Upper lobe of left lung (tissue), 6 donors: ENCODE measurements around the gene JAK3. TPM values are rescaled to one million over a fixed set of nuclear protein-coding genes. Genes with fewer than 3 reads are reported as not detected.
A peak's percentile ranks its signal among the peaks of the same experiment; 100 is the strongest.
"Not testable (repeated sequence)": the region's sequence is repeated elsewhere in the genome, so short reads cannot be mapped to it uniquely, and the experiment has no call there.

Source experiments
- ATAC-seq, 2 donors: fragments of 200-7000 bp; cut with Tn5 transposase; one replicate each; pipeline ENCODE4 v1.9.1; 2022; ENCODE audit warnings: mild to moderate bottlenecking in 2 of 2, moderate library complexity in 2 of 2; ENCODE audit not compliant: low FRiP score in 2 of 2
- DNase-seq, 2 donors: peaks; one replicate each; pipeline ENCODE4 v3.0.0-alpha.2; 2019 to 2020
- H3K27ac ChIP-seq, 4 donors: fragments of 200-600 bp; sonication (generic); one replicate each; pipeline ENCODE4 v1.5.1; 2016 to 2019
- H3K27me3 ChIP-seq, 4 donors: fragments of 200-600 bp; sonication (generic); one replicate each; pipeline ENCODE4 v1.5.1; 2017 to 2019
- H3K36me3 ChIP-seq, 4 donors: fragments of 200-600 bp; sonication (generic); one replicate each; pipeline ENCODE4 v1.5.1; 2016 to 2019
- H3K4me1 ChIP-seq, 4 donors: fragments of 200-600 bp; sonication (generic); one replicate each; pipeline ENCODE4 v1.5.1; 2018 to 2019
- H3K4me3 ChIP-seq, 4 donors: fragments of 200-600 bp; sonication (generic); one replicate each; pipeline ENCODE4 v1.5.1; 2017 to 2019; ENCODE audit warnings: mild to moderate bottlenecking in 2 of 4, moderate library complexity in 1 of 4
- H3K9me3 ChIP-seq, 4 donors: fragments of 200-600 bp; sonication (generic); one replicate each; pipeline ENCODE4 v1.5.1; 2018 to 2019
- EP300 ChIP-seq, 4 donors: sonication (generic); formaldehyde crosslinking; IDR thresholded peaks; one replicate each; pipeline ENCODE4 v1.5.1; 2017; ENCODE audit warnings: antibody characterized with exemption in 4 of 4, control low read depth in 2 of 4
- POLR2A ChIP-seq, 4 donors: fragments of 450-650 bp; IDR thresholded peaks; one replicate each; pipeline ENCODE4 v1.5.1; 2016 to 2017; ENCODE audit warnings: antibody characterized with exemption in 4 of 4, mild to moderate bottlenecking in 2 of 4
- POLR2AphosphoS5 ChIP-seq, 2 donors: sonication (generic); formaldehyde crosslinking; IDR thresholded peaks; one replicate each; pipeline ENCODE4 v1.5.1; 2017; ENCODE audit warnings: antibody characterized with exemption in 2 of 2
- WGBS, 2 donors: methylation state at CpG; one replicate each; pipeline ENCODE4 v1.1.5; 2017 to 2018; 5-methylcytosine and 5-hydroxymethylcytosine counted together
- total RNA-seq, 6 donors: library from RNA; depleted of rRNA in 4 of 6; stranded (reverse); fragments of >200 nt in 4 of 6; gene quantifications; one replicate each; pipeline versions ENCODE4 v1.1.0 to v1.2.1, GENCODE V29; 2016 to 2021
- TF ChIP-seq, protein P1 (sequence below), 6 experiments: fragments of 450-650 bp in 4 of 6; fragments of 200-600 bp in 2 of 6; sonication (generic) in 2 of 6; IDR thresholded peaks; one replicate each; pipeline ENCODE4 v1.5.1; 2016 to 2019; ENCODE audit warnings: antibody characterized with exemption in 6 of 6
- donor health status: DM: no; HTN: no; CAD: no; lungs with moderate emphysema.
- donor health status: DM: no; HTN: yes; CAD: no; lungs with severe emphysema.

JAK3 gene
- total RNA-seq, 6 donors from 2014 or later: 11.0 to 25.1 (median 12.8) TPM

DNA sequence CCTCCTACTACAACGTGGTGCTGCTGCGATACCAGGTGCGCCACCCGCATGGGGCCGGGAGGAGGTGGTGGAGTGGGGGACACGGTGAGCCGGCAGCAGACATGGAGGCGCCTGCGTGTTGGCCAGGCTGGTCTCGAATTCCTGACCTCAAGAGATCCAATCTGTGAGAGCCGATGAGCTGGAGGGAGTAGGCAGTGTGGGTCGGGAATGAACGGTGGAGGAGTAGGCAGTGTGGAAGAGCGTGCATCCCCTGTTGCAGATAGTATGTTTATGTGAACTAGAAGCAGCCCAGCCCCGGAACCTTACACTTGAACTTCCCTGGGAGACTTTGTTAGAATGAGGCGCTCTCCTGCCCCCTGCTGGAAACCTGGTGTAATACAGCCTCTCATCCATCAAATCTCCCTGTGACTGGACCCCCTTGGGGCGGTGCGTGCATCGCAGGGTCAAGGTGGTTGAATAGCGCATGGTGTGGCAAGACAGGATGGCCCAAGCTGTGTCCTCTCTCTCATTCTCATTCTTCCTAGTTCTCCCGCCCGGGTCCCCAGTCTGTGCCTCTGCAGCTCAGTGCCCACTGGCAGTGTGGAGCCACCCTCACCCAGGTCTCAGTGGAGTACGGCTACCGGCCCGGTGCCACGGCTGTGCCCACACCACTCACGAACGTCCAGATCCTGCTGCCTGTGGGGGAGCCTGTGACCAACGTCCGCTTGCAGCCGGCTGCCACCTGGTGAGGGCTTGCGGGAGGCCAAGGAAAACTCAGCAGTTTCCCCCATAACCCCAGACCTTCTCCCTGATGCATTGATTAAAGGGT, 63.4 kb downstream of the JAK3 start:
- Histone ChIP-seq H3K36me3 (no peaks in the 10 kb centered on the region), H3K27me3 (no peaks in the 10 kb centered on the region), H3K9me3 (no peaks in the 10 kb centered on the region), H3K27ac (no peak overlapping the region), H3K4me3 (no peak overlapping the region), H3K4me1 (peaks cover 0 to 2% (median 0%) of the 10 kb centered on the region in 4 donors)
- DNase-seq (peak; percentile 62 to 76), ATAC-seq (peak; percentile 68 to 69)
- WGBS, 2 donors: 50 to 56% methylated on average over 13 to 32 of the region's 32 CpGs
- TF ChIP-seq EP300 (IDR thresholded peaks at IDR 0.05) (no peak), POLR2A (IDR thresholded peaks at IDR 0.05) (no peak), POLR2AphosphoS5 (IDR thresholded peaks at IDR 0.05) (no peak)
- TF ChIP-seq, protein P1, sequence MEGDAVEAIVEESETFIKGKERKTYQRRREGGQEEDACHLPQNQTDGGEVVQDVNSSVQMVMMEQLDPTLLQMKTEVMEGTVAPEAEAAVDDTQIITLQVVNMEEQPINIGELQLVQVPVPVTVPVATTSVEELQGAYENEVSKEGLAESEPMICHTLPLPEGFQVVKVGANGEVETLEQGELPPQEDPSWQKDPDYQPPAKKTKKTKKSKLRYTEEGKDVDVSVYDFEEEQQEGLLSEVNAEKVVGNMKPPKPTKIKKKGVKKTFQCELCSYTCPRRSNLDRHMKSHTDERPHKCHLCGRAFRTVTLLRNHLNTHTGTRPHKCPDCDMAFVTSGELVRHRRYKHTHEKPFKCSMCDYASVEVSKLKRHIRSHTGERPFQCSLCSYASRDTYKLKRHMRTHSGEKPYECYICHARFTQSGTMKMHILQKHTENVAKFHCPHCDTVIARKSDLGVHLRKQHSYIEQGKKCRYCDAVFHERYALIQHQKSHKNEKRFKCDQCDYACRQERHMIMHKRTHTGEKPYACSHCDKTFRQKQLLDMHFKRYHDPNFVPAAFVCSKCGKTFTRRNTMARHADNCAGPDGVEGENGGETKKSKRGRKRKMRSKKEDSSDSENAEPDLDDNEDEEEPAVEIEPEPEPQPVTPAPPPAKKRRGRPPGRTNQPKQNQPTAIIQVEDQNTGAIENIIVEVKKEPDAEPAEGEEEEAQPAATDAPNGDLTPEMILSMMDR (IDR thresholded peaks at IDR 0.05): peak; percentile 64 to 84 (median 77)

DNA sequence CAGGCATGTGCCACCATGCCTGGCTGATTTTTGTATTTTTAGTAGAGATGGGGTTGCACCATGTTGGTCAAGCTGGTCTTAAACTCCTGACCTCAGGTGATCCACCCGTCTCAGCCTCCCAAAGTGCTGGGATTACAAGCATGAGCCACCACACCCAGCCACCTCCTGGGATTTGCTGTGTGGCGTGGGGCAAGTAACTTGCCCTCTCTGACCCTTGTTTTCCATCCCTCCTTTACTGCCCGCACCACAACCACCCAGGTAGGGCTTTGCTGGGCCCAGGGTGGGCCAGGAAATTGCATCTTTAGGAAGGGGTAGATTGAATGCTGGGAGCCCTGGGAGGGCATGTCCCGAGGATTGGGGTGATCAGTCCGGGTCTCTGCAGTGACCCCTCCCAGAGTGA, 64.1 kb downstream of the JAK3 start:
- H3K27ac ChIP-seq, H3K9me3 ChIP-seq, ATAC-seq, H3K36me3 ChIP-seq, H3K4me1 ChIP-seq, H3K27me3 ChIP-seq, DNase-seq, H3K4me3 ChIP-seq: not testable (repeated sequence)
- 70 to 76% methylated on average over 5 of the region's 5 CpGs for WGBS, 2 donors

DNA sequence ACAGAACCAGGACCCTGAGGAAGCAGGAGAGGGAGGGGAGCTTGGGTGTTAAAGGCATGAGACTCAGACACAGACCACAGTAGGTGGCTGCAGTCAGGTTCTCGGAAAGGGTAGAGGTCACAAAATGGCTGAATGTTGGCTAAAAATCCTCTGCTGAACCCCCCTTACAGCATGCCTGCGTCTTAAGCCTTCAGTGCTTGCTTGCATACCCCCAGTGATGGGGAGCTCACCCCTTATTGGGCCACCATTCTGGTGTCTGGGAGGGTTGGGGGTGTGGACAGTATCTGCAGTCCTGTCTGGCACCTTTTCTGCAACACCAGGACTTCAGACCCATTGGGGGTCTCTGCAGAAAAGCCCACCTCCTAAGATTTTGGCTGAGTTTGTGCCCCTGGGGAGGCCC, 67.0 kb downstream of the JAK3 start:
- ATAC-seq: no peak
- Histone ChIP-seq H3K27ac (no peak overlapping the region), H3K9me3 (no peaks in the 10 kb centered on the region), H3K4me1 (peaks cover 0 to 16% (median 13%) of the 10 kb centered on the region in 4 donors), H3K4me3 (no peak overlapping the region), H3K36me3 (no peaks in the 10 kb centered on the region), H3K27me3 (peaks cover 0 to 8% (median 2%) of the 10 kb centered on the region in 4 donors)
- 82 to 91% methylated on average over 1 to 2 of the region's 2 CpGs for WGBS, 2 donors
- no peak for DNase-seq
- TF ChIP-seq, protein P1 (IDR thresholded peaks at IDR 0.05): no peak
- TF ChIP-seq POLR2AphosphoS5 (IDR thresholded peaks at IDR 0.05) (no peak), EP300 (IDR thresholded peaks at IDR 0.05) (no peak), POLR2A (IDR thresholded peaks at IDR 0.05) (no peak)

DNA sequence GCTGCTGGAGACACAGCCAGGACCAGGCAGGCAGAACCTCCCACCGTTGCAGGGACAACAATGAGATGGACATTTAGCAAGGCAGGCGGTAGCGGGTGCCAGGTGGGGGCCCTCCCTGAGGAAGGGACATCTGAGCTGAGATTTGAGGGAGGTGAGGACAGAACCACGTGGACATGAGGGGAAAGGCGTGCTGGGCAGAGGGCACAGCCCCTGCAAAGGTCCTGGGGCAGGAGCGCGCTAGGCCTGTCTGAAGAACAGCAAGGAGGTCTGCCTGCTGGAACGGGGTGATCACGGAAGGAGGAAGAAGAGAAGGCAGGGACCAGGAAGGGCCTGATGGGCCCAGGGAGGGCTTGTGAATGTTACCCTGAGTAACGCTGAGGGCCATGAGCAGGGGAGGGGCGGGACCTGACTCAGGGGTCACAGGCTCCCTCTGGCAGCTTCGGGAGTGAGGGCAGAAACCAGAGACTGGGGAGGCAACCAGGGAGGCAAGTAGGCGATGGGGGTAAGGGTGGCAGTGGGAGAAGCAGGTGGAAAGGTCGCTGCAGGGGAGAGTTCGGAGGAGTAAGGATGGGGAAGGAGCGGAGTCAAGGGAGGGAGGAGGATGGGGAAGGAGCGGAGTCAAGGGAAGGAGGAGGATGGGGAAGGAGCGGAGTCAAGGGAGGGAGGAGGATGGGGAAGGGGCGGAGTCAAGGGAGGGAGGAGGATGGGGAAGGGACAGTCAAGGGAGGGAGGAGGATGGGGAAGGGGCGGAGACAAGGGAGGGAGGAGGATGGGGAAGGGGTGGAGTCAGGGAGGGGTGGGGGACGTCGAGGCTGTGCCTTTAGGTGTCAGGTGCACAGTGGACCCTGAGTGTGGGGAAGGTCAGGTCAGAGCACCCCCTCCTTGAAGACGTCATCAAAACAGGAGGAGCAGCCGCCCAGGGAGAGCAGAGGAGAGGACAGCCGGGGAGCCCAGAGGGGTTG, 68.5 kb downstream of the JAK3 start:
- TF ChIP-seq EP300 (IDR thresholded peaks at IDR 0.05): no peak
- TF ChIP-seq POLR2A (IDR thresholded peaks at IDR 0.05): no peak
- TF ChIP-seq POLR2AphosphoS5 (IDR thresholded peaks at IDR 0.05): no peak
- TF ChIP-seq, protein P1 (IDR thresholded peaks at IDR 0.05): no peak
- peaks cover 0 to 16% (median 13%) of the 10 kb centered on the region in 4 donors for H3K4me1 ChIP-seq
- H3K27ac ChIP-seq: peak overlapping the region in 3 of 4 donors; percentile 30 to 53 (median 52)
- ATAC-seq: peak in 1 of 2 donors; percentile 37
- peak overlapping the region in 3 of 4 donors; percentile 18 to 44 (median 33) for H3K4me3 ChIP-seq
- peak in 1 of 2 donors; percentile 52 for DNase-seq
- peaks cover 0 to 8% (median 2%) of the 10 kb centered on the region in 4 donors for H3K27me3 ChIP-seq
- H3K9me3 ChIP-seq: no peaks in the 10 kb centered on the region
- no peaks in the 10 kb centered on the region for H3K36me3 ChIP-seq
- WGBS, 2 donors: 18 to 28% methylated on average over 24 to 25 of the region's 25 CpGs
